ENCODE results near the gene ZNF549. TPM values are rescaled to one million over a fixed set of nuclear protein-coding genes. Genes with fewer than 3 reads are reported as not detected.
"Not testable (repeated sequence)": the region's sequence is repeated elsewhere in the genome, so short reads cannot be mapped to it uniquely, and the experiment has no call there.

ZNF549 gene
- total and polyA plus RNA-seq, 4 donors: 0.66 to 4.5 (median 1.5) TPM

GRCh38 chr19:57518021-57518420, 9.1 kb upstream of the ZNF549 start:
- DNase-seq (ENCODE audit: low spot score); H3K9ac ChIP-seq (ENCODE audit: low read depth in 1 of 2, low read length in 2 of 2); H3K4me1 ChIP-seq (ENCODE audit: control insufficient read depth in 4 of 4, insufficient read depth in 4 of 4, low read length in 3 of 4); H3K27me3 ChIP-seq (ENCODE audit: control insufficient read depth in 4 of 4, insufficient read depth in 4 of 4, low read length in 3 of 4); H3K27ac ChIP-seq (ENCODE audit: low read depth in 1 of 2, low read length in 2 of 2): not testable (repeated sequence)
- H3K36me3 ChIP-seq (ENCODE audit: control insufficient read depth in 4 of 4, insufficient read depth in 3 of 4, low read depth in 1 of 4, low read length in 3 of 4): peaks cover 7 to 21% (median 14%) of the 10 kb centered on the region in 4 donors
- WGBS: 94% methylated on average over 4 of the region's 4 CpGs
- peaks cover 20 to 57% (median 38%) of the 10 kb centered on the region in 4 donors for H3K9me3 ChIP-seq (ENCODE audit: control insufficient read depth in 4 of 4, low read length in 3 of 4)
- peak overlapping the region in 1 of 3 donors; percentile 26 for H3K4me3 ChIP-seq (ENCODE audit: low read depth in 1 of 3, low read length in 3 of 3)

- TF ChIP-seq MAX (IDR thresholded peaks at IDR 0.05): no peak
- TF ChIP-seq FOXA2 (IDR thresholded peaks at IDR 0.05): no peak
- TF ChIP-seq EGR1 (IDR thresholded peaks at IDR 0.05; ENCODE audit: low read depth in 2 of 2): no peak
- TF ChIP-seq REST (IDR thresholded peaks at IDR 0.05): no peak
- no peak for TF ChIP-seq RXRA (IDR thresholded peaks at IDR 0.05)
- TF ChIP-seq ZBTB33 (IDR thresholded peaks at IDR 0.05): no peak
- no peak for TF ChIP-seq HNF4G (IDR thresholded peaks at IDR 0.05)
- no peak for TF ChIP-seq ATF3 (IDR thresholded peaks at IDR 0.05)
- no peak for TF ChIP-seq JUND (IDR thresholded peaks at IDR 0.05)
- no peak for TF ChIP-seq SP1 (IDR thresholded peaks at IDR 0.05)
- 99% methylated on average over 7 of the region's 7 CpGs for WGBS
- Histone ChIP-seq H3K27ac (ENCODE audit: low read depth in 1 of 2, low read length in 2 of 2) (no peak overlapping the region), H3K4me3 (ENCODE audit: low read depth in 1 of 3, low read length in 3 of 3) (peak overlapping the region in 2 of 3 donors; percentile 51 to 78), H3K27me3 (ENCODE audit: control insufficient read depth in 4 of 4, insufficient read depth in 4 of 4, low read length in 3 of 4) (no peaks in the 10 kb centered on the region), H3K9ac (ENCODE audit: low read depth in 1 of 2, low read length in 2 of 2) (no peak overlapping the region), H3K36me3 (ENCODE audit: control insufficient read depth in 4 of 4, insufficient read depth in 3 of 4, low read depth in 1 of 4, low read length in 3 of 4) (peaks cover 11 to 69% (median 65%) of the 10 kb centered on the region in 4 donors), H3K9me3 (ENCODE audit: control insufficient read depth in 4 of 4, low read length in 3 of 4) (peaks cover 60 to 97% (median 82%) of the 10 kb centered on the region in 4 donors), H3K4me1 (ENCODE audit: control insufficient read depth in 4 of 4, insufficient read depth in 4 of 4, low read length in 3 of 4) (no peaks in the 10 kb centered on the region)
- no peak for DNase-seq (ENCODE audit: low spot score)
Observed at GRCh38 chr19:57537953-57538547, 10.9 kb downstream of the ZNF549 start.

GRCh38 chr19:57546513-57546912, 19.4 kb downstream of the ZNF549 start:
- Histone ChIP-seq H3K9me3 (ENCODE audit: control insufficient read depth in 4 of 4, low read length in 3 of 4) (peaks cover 54 to 97% (median 76%) of the 10 kb centered on the region in 4 donors), H3K36me3 (ENCODE audit: control insufficient read depth in 4 of 4, insufficient read depth in 3 of 4, low read depth in 1 of 4, low read length in 3 of 4) (peaks cover 45 to 94% (median 88%) of the 10 kb centered on the region in 4 donors), H3K27me3 (ENCODE audit: control insufficient read depth in 4 of 4, insufficient read depth in 4 of 4, low read length in 3 of 4) (no peaks in the 10 kb centered on the region), H3K9ac (ENCODE audit: low read depth in 1 of 2, low read length in 2 of 2) (no peak overlapping the region), H3K27ac (ENCODE audit: low read depth in 1 of 2, low read length in 2 of 2) (no peak overlapping the region), H3K4me3 (ENCODE audit: low read depth in 1 of 3, low read length in 3 of 3) (peak overlapping the region in 2 of 3 donors; percentile 22 to 80), H3K4me1 (ENCODE audit: control insufficient read depth in 4 of 4, insufficient read depth in 4 of 4, low read length in 3 of 4) (no peaks in the 10 kb centered on the region)
- no peak for TF ChIP-seq RXRA (IDR thresholded peaks at IDR 0.05)
- no peak for TF ChIP-seq REST (IDR thresholded peaks at IDR 0.05)
- DNase-seq (ENCODE audit: low spot score): no peak
- 96% methylated on average over 1 of the region's 1 CpG for WGBS
